ENCODE results near the gene DOK5. TPM values are rescaled to one million over a fixed set of nuclear protein-coding genes. Genes with fewer than 3 reads are reported as not detected.
"Not testable (repeated sequence)": the region's sequence is repeated elsewhere in the genome, so short reads cannot be mapped to it uniquely, and the experiment has no call there.

Gene DOK5
- total and polyA plus RNA-seq, 7 donors, result 7.4 to 25.5 (median 13.3) TPM

- Histone ChIP-seq H3K27ac (no peak overlapping the region), H3K36me3 (ENCODE audit: insufficient read depth in 1 of 2, low read depth in 1 of 2) (no peaks in the 10 kb centered on the region), H3K9me3 (no peaks in the 10 kb centered on the region), H3K4me1 (no peaks in the 10 kb centered on the region), H3K27me3 (ENCODE audit: insufficient read depth in 3 of 3, low read length in 2 of 3) (no peaks in the 10 kb centered on the region), H3K4me3 (no peak overlapping the region)
- WGBS, 3 donors, result 30 to 35% (median 30%) methylated on average over 9 of the region's 9 CpGs
- no peak for TF ChIP-seq CTCF (IDR thresholded peaks at IDR 0.05)
- ATAC-seq (peak in 1 of 4 donors; percentile 53), DNase-seq (no peak)
- intact Hi-C loops (cut with DNase I), result no loop called here
Observed at GRCh38 chr20:54433636-54434035, 41.8 kb upstream of the DOK5 start.

- no peak for TF ChIP-seq CTCF (IDR thresholded peaks at IDR 0.05)
- H3K4me3 ChIP-seq, result no peak overlapping the region
- no peaks in the 10 kb centered on the region for H3K36me3 ChIP-seq (ENCODE audit: insufficient read depth in 1 of 2, low read depth in 1 of 2)
- H3K27ac ChIP-seq, result no peak overlapping the region
- intact Hi-C loops (cut with DNase I), result no loop called here
- no peak for ATAC-seq
- no peak for DNase-seq
- H3K27me3 ChIP-seq (ENCODE audit: insufficient read depth in 3 of 3, low read length in 2 of 3), result no peaks in the 10 kb centered on the region
- 65 to 79% (median 67%) methylated on average over 7 of the region's 7 CpGs for WGBS, 3 donors
- H3K4me1 ChIP-seq, result no peaks in the 10 kb centered on the region
- no peaks in the 10 kb centered on the region for H3K9me3 ChIP-seq
Observed at GRCh38 chr20:54434196-54434595, 41.2 kb upstream of the DOK5 start.

GRCh38 chr20:54435015-54435414, 40.4 kb upstream of the DOK5 start:
- ATAC-seq, result no peak
- Histone ChIP-seq H3K27ac (no peak overlapping the region), H3K9me3 (no peaks in the 10 kb centered on the region), H3K4me1 (no peaks in the 10 kb centered on the region), H3K36me3 (ENCODE audit: insufficient read depth in 1 of 2, low read depth in 1 of 2) (no peaks in the 10 kb centered on the region), H3K27me3 (ENCODE audit: insufficient read depth in 3 of 3, low read length in 2 of 3) (no peaks in the 10 kb centered on the region), H3K4me3 (no peak overlapping the region)
- WGBS, 3 donors, result 88 to 97% (median 91%) methylated on average over 3 of the region's 3 CpGs
- TF ChIP-seq CTCF (IDR thresholded peaks at IDR 0.05), result no peak
- DNase-seq, result no peak
- intact Hi-C loops (cut with DNase I), result no loop called here

- H3K9me3 ChIP-seq; DNase-seq; H3K4me3 ChIP-seq; H3K4me1 ChIP-seq; H3K27me3 ChIP-seq (ENCODE audit: insufficient read depth in 3 of 3, low read length in 2 of 3); intact Hi-C loops (cut with DNase I); H3K36me3 ChIP-seq (ENCODE audit: insufficient read depth in 1 of 2, low read depth in 1 of 2); ATAC-seq; H3K27ac ChIP-seq: not testable (repeated sequence)
- WGBS, 3 donors, result 87 to 96% (median 94%) methylated on average over 8 of the region's 8 CpGs
Observed at GRCh38 chr20:54436410-54436809, 39.0 kb upstream of the DOK5 start.

- ATAC-seq (no peak), DNase-seq (no peak)
- Histone ChIP-seq H3K9me3 (peaks cover 4% of the 10 kb centered on the region), H3K4me1 (no peaks in the 10 kb centered on the region), H3K27me3 (ENCODE audit: insufficient read depth in 3 of 3, low read length in 2 of 3) (no peaks in the 10 kb centered on the region), H3K27ac (no peak overlapping the region), H3K4me3 (no peak overlapping the region), H3K36me3 (ENCODE audit: insufficient read depth in 1 of 2, low read depth in 1 of 2) (no peaks in the 10 kb centered on the region)
- no peak for TF ChIP-seq CTCF (IDR thresholded peaks at IDR 0.05)
- intact Hi-C loops (cut with DNase I), result no loop called here
- WGBS, 3 donors, result 83 to 88% (median 83%) methylated on average over 5 of the region's 5 CpGs
Observed at GRCh38 chr20:54438166-54438565, 37.2 kb upstream of the DOK5 start.
